ENCODE measurements around the gene OR52I2. TPM values are rescaled to one million over a fixed set of nuclear protein-coding genes. Genes with fewer than 3 reads are reported as not detected.

OR52I2 gene
- total RNA-seq (not detected in 2 replicates), polyA plus RNA-seq (not detected in 2 replicates), polyA minus RNA-seq (0.29 TPM in 1 of 2 replicates, not detected in the other)
- not detected for total RNA-seq (2013)

GRCh38 chr11:4581443-4581842 is at the start of gene OR52I2:
TSS of gene OR52I2 (plus strand) at chr11:4581743.
- H3K9me3 Mint-ChIP-seq (ENCODE audit: insufficient read depth): no peaks in the 10 kb centered on the region
- H3K4me3 ChIP-seq (ENCODE audit: control extremely low read depth in 1 of 5, extremely low read depth in 1 of 5, insufficient read depth in 1 of 5, low read depth in 2 of 5, low read length in 4 of 5): no peak within 1 kb of the TSS
- H3K4me1 Mint-ChIP-seq: no peaks in the 10 kb centered on the region
- H3K4me1 ChIP-seq (ENCODE audit: control insufficient read depth in 2 of 2, insufficient read depth in 2 of 2, low read length in 2 of 2): no peaks in the 10 kb centered on the region
- no peak within 1 kb of the TSS for H3K27ac Mint-ChIP-seq
- intact Hi-C loops (cut with micrococcal nuclease): no loop called here
- H3K27ac ChIP-seq (ENCODE audit: low read length in 2 of 2): no peak within 1 kb of the TSS
- TF ChIP-seq, protein P1, sequence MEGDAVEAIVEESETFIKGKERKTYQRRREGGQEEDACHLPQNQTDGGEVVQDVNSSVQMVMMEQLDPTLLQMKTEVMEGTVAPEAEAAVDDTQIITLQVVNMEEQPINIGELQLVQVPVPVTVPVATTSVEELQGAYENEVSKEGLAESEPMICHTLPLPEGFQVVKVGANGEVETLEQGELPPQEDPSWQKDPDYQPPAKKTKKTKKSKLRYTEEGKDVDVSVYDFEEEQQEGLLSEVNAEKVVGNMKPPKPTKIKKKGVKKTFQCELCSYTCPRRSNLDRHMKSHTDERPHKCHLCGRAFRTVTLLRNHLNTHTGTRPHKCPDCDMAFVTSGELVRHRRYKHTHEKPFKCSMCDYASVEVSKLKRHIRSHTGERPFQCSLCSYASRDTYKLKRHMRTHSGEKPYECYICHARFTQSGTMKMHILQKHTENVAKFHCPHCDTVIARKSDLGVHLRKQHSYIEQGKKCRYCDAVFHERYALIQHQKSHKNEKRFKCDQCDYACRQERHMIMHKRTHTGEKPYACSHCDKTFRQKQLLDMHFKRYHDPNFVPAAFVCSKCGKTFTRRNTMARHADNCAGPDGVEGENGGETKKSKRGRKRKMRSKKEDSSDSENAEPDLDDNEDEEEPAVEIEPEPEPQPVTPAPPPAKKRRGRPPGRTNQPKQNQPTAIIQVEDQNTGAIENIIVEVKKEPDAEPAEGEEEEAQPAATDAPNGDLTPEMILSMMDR (IDR thresholded peaks at IDR 0.05): no peak
- no peak for TF ChIP-seq EZH2 (IDR thresholded peaks at IDR 0.05; ENCODE audit: borderline replicate concordance, insufficient read depth, low read depth, low read length, poor library complexity, severe bottlenecking)
- no peak for ATAC-seq (ENCODE audit: low read depth)
- H4K20me1 ChIP-seq (ENCODE audit: control insufficient read depth, insufficient read depth, low read length, poor library complexity, severe bottlenecking): no peaks in the 10 kb centered on the region
- no peak within 1 kb of the TSS for H3K9ac ChIP-seq (ENCODE audit: low read length)
- no peaks in the 10 kb centered on the region for H3K79me2 ChIP-seq (ENCODE audit: control insufficient read depth, insufficient read depth, low read length)
- no peak within 1 kb of the TSS for H3K4me2 ChIP-seq (replicated peaks; ENCODE audit: low read depth, low read length, poor library complexity, severe bottlenecking)
- H3K9me3 ChIP-seq (ENCODE audit: control extremely low read depth in 1 of 3, control insufficient read depth in 2 of 3, insufficient read depth in 1 of 3, low read length in 2 of 3): no peaks in the 10 kb centered on the region
- H3K4me3 Mint-ChIP-seq: no peak within 1 kb of the TSS
- no peak within 1 kb of the TSS for H2AFZ ChIP-seq (ENCODE audit: insufficient read depth, low read depth, low read length, poor library complexity, severe bottlenecking)
- ChIA-PET POLR2A (no interaction called here), CTCF (no interaction called here)
- H3K27me3 Mint-ChIP-seq: peaks cover 60% of the 10 kb centered on the region
- peaks cover 0 to 6% (median 1%) of the 10 kb centered on the region in 4 experiments for H3K27me3 ChIP-seq (replicated peaks in 1 of 4; ENCODE audit: control extremely low read depth in 1 of 4, control insufficient read depth in 3 of 4, insufficient read depth in 4 of 4, low read length in 3 of 4)
- H3K36me3 ChIP-seq (replicated peaks in 1 of 2; ENCODE audit: control extremely low read depth in 1 of 2, control insufficient read depth in 1 of 2, extremely low read depth in 1 of 2, insufficient read depth in 2 of 2, low read length in 1 of 2): no peaks in the 10 kb centered on the region
- DNase-seq: no peak

DNA sequence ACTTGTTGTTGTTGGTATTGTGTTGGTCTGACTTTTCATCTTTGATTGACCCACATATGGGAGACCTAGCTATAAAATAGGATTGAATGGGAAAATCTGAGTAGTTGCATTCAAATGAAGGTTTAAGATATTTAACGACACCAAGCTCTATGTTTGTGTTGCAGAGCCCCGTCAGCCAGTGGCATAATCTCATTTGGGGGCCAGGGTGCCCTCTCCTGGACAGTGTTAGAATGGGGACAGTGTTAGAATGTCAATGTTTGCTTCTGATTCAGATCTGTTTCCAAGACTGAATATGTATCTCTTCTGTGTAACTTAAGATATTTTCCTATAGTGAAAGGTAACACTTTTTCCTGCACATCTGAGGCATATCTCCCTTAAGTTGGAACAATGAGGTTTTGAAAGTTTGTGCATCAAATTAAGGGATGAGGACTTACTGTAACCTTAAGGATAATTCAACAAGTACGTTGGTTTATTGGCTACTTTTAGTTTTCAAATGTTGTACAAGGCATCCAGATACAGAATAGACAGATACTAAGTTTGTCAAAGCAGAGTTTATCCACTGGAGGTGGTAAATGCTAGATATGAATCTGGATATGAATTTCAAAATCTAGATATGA is 41.8 kb upstream of the OR52I2 start:
- POLR2A ChIA-PET: no interaction called here
- CTCF ChIA-PET: interaction anchor here (0.6 to 6.6 kb wide), 6 partner anchors 10 to 357 kb away, joined by 3 to 92 read pairs (median 4); no protein-coding TSS in a partner anchor
- H3K4me1 ChIP-seq (ENCODE audit: control insufficient read depth in 2 of 2, insufficient read depth in 2 of 2, low read length in 2 of 2): no peaks in the 10 kb centered on the region
- no peak overlapping the region for H2AFZ ChIP-seq (ENCODE audit: insufficient read depth, low read depth, low read length, poor library complexity, severe bottlenecking)
- 28% methylated on average over 3 of the region's 3 CpGs for WGBS (ENCODE audit: insufficient coverage)
- Mint-ChIP-seq H3K27me3 (peaks cover 6% of the 10 kb centered on the region), H3K27ac (no peak overlapping the region), H3K4me3 (no peak overlapping the region), H3K9me3 (ENCODE audit: insufficient read depth) (no peaks in the 10 kb centered on the region), H3K4me1 (no peaks in the 10 kb centered on the region)
- no peaks in the 10 kb centered on the region for H3K79me2 ChIP-seq (ENCODE audit: control insufficient read depth, insufficient read depth, low read length)
- no peak overlapping the region for H3K4me2 ChIP-seq (replicated peaks; ENCODE audit: low read depth, low read length, poor library complexity, severe bottlenecking)
- no peak overlapping the region for H3K9ac ChIP-seq (ENCODE audit: low read length)
- TF ChIP-seq, protein P1 (IDR thresholded peaks at IDR 0.05): peak; percentile 72
- TF ChIP-seq EZH2 (IDR thresholded peaks at IDR 0.05; ENCODE audit: borderline replicate concordance, insufficient read depth, low read depth, low read length, poor library complexity, severe bottlenecking): no peak
- intact Hi-C loops (cut with micrococcal nuclease): loop anchor here (1.0 kb wide), 1 partner anchor 352 kb away; no protein-coding TSS in a partner anchor
- peaks cover 0 to 3% (median 0%) of the 10 kb centered on the region in 4 experiments for H3K27me3 ChIP-seq (replicated peaks in 1 of 4; ENCODE audit: control extremely low read depth in 1 of 4, control insufficient read depth in 3 of 4, insufficient read depth in 4 of 4, low read length in 3 of 4)
- H3K9me3 ChIP-seq (ENCODE audit: control extremely low read depth in 1 of 3, control insufficient read depth in 2 of 3, insufficient read depth in 1 of 3, low read length in 2 of 3): no peaks in the 10 kb centered on the region
- H3K4me3 ChIP-seq (ENCODE audit: control extremely low read depth in 1 of 5, extremely low read depth in 1 of 5, insufficient read depth in 1 of 5, low read depth in 2 of 5, low read length in 4 of 5): no peak overlapping the region
- no peaks in the 10 kb centered on the region for H4K20me1 ChIP-seq (ENCODE audit: control insufficient read depth, insufficient read depth, low read length, poor library complexity, severe bottlenecking)
- DNase-seq: peak; percentile 44
- no peak for ATAC-seq (ENCODE audit: low read depth)
- H3K27ac ChIP-seq (ENCODE audit: low read length in 2 of 2): no peak overlapping the region
- no peaks in the 10 kb centered on the region for H3K36me3 ChIP-seq (replicated peaks in 1 of 2; ENCODE audit: control extremely low read depth in 1 of 2, control insufficient read depth in 1 of 2, extremely low read depth in 1 of 2, insufficient read depth in 2 of 2, low read length in 1 of 2)
